Neuronal stem cell (in vitro differentiated cells): Measurements from ENCODE around the gene ARL6IP5.

ENCODE experiments used
- DNase-seq: peaks from one replicate; pipeline ENCODE4 v3.0.0-alpha.2; 2013; ENCODE audit warnings: low spot score
- H2AFZ ChIP-seq: one replicate; pipeline ENCODE4 v1.6.1; 2013; ENCODE audit warnings: mild to moderate bottlenecking, low read length, inconsistent platforms
- H2AK5ac ChIP-seq: 2 replicates; pipeline ENCODE4 v1.6.1; 2013; ENCODE audit warnings: low read depth, mild to moderate bottlenecking, inconsistent platforms, low read length, moderate library complexity, mixed read lengths
- H2BK120ac ChIP-seq: 2 replicates; pipeline ENCODE4 v1.6.1; 2013; ENCODE audit warnings: low read depth, mild to moderate bottlenecking, inconsistent platforms, low read length, moderate library complexity, mixed read lengths
- H2BK12ac ChIP-seq: one replicate; pipeline ENCODE4 v1.6.1; 2013; ENCODE audit warnings: low read length, inconsistent platforms
- H2BK15ac ChIP-seq: 2 replicates; pipeline ENCODE4 v1.6.1; 2013; ENCODE audit warnings: mild to moderate bottlenecking, low read length, inconsistent platforms, mixed read lengths
- H2BK5ac ChIP-seq: one replicate; pipeline ENCODE4 v1.6.1; 2013; ENCODE audit warnings: inconsistent platforms, mild to moderate bottlenecking, low read length, moderate library complexity
- H3K14ac ChIP-seq: one replicate; pipeline ENCODE4 v1.6.1; 2013; ENCODE audit warnings: low read length, inconsistent platforms
- H3K18ac ChIP-seq: 2 replicates; pipeline ENCODE4 v1.6.1; 2013; ENCODE audit warnings: low read length, inconsistent platforms
- H3K23ac ChIP-seq: 2 replicates; pipeline ENCODE4 v1.6.1; 2013; ENCODE audit warnings: low read depth, mild to moderate bottlenecking, mixed read lengths, low read length, inconsistent platforms; ENCODE audit not compliant: poor library complexity
- H3K27ac ChIP-seq: replicated peaks from 3 replicates; pipeline ENCODE4 v1.5.1; 2013; ENCODE audit warnings: low read length, inconsistent platforms
- H3K27me3 ChIP-seq, 3 experiments: 2 replicates each; pipeline ENCODE4 v1.6.1; 2013; ENCODE audit warnings: low read length in 3 of 3, mild to moderate bottlenecking in 2 of 3, inconsistent platforms in 1 of 3, low read depth in 1 of 3, mixed read lengths in 1 of 3, moderate library complexity in 1 of 3; ENCODE audit not compliant: control insufficient read depth in 3 of 3, insufficient read depth in 3 of 3
- H3K36me3 ChIP-seq, 2 donors: replicated peaks in 1 of 2; 2 replicates each; pipeline ENCODE4 v1.6.1; 2013; ENCODE audit warnings: low read length in 2 of 2; ENCODE audit not compliant: control insufficient read depth in 2 of 2, insufficient read depth in 2 of 2
- H3K4ac ChIP-seq: 2 replicates; pipeline ENCODE4 v1.6.1; 2013; ENCODE audit warnings: inconsistent platforms, mild to moderate bottlenecking, low read length, moderate library complexity
- H3K4me1 ChIP-seq, 2 donors: 1 replicate in 1 of 2; 2 replicates in 1 of 2; pipeline ENCODE4 v1.6.1; 2013; ENCODE audit warnings: low read length in 2 of 2, low read depth in 1 of 2; ENCODE audit not compliant: control insufficient read depth in 2 of 2, insufficient read depth in 1 of 2
- H3K4me2 ChIP-seq: one replicate; pipeline ENCODE4 v1.6.1; 2013; ENCODE audit warnings: mild to moderate bottlenecking, low read length, inconsistent platforms; ENCODE audit not compliant: insufficient read depth, poor library complexity, severe bottlenecking
- H3K4me3 ChIP-seq, 2 donors: 2 replicates each; pipeline ENCODE4 v1.5.1; 2013; ENCODE audit warnings: low read length in 2 of 2, mild to moderate bottlenecking in 2 of 2, inconsistent platforms in 1 of 2, moderate library complexity in 1 of 2
- H3K79me1 ChIP-seq: one replicate; pipeline ENCODE4 v1.6.1; 2013; ENCODE audit warnings: low read depth, mild to moderate bottlenecking, inconsistent platforms, low read length, moderate library complexity
- H3K9ac ChIP-seq: one replicate; pipeline ENCODE4 v1.6.1; 2013; ENCODE audit warnings: mild to moderate bottlenecking, low read depth, low read length, inconsistent platforms; ENCODE audit not compliant: poor library complexity
- H3K9me3 ChIP-seq, 2 donors: replicated peaks in 1 of 2; 2 replicates each; pipeline versions ENCODE3 to v1.6.1; 2013; ENCODE audit warnings: low read length in 2 of 2, mild to moderate bottlenecking in 2 of 2, inconsistent platforms in 1 of 2, low read depth in 1 of 2, mixed read lengths in 1 of 2, moderate library complexity in 1 of 2; ENCODE audit not compliant: control insufficient read depth in 2 of 2, insufficient read depth in 1 of 2
- H4K8ac ChIP-seq: one replicate; pipeline ENCODE4 v1.6.1; 2013; ENCODE audit warnings: low read depth, mild to moderate bottlenecking, inconsistent platforms, low read length, moderate library complexity
- H4K91ac ChIP-seq: one replicate; pipeline ENCODE4 v1.6.1; 2013; ENCODE audit warnings: low read length, low read depth, mild to moderate bottlenecking, inconsistent platforms; ENCODE audit not compliant: poor library complexity
- WGBS, 2 donors: extraction: QIAGEN DNeasy Blood & Tissue Kit; methylation state at CpG; one replicate each; pipeline ENCODE4 v1.1.7; 2013; ENCODE audit warnings: missing lambda C conversion rate in 2 of 2, mixed read lengths in 1 of 2; ENCODE audit not compliant: insufficient read length in 2 of 2, insufficient replicate concordance in 1 of 2; ENCODE audit errors: extremely low coverage in 2 of 2; 5-methylcytosine and 5-hydroxymethylcytosine counted together

ARL6IP5 gene

DNA sequence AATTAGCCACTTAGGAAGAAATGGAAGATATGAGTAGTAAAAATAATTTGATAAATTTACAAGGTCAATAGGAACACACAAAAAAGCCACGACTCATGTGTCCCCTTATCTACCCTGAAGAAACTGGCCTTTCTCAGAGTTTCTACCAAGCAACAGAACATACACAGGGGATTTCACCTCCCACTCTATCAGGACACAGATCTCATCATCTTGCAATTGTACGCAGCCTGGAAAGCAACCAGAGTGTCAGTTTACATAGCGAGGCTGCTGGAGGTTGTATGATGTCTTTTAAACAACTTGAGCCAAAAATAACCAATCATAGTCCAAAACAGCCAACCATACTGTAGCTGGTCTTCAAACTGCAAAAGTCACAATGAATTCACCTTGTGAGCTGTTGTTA is 57.4 kb downstream of the ARL6IP5 start:
- H3K4ac ChIP-seq = no peak overlapping the region
- H3K4me2 ChIP-seq = no peak overlapping the region
- peaks cover 7 to 9% of the 10 kb centered on the region in 2 donors for H3K4me1 ChIP-seq
- WGBS, 2 donors = no CpG with 5 or more reads among the region's 3 CpGs
- no peak overlapping the region for H2BK15ac ChIP-seq
- no peak overlapping the region for H3K27ac ChIP-seq
- no peaks in the 10 kb centered on the region for H3K27me3 ChIP-seq
- no peak overlapping the region for H2AFZ ChIP-seq
- no peak overlapping the region for H2BK12ac ChIP-seq
- no peak overlapping the region for H2BK120ac ChIP-seq
- H3K36me3 ChIP-seq = no peaks in the 10 kb centered on the region
- no peak overlapping the region for H4K8ac ChIP-seq
- no peak overlapping the region for H2AK5ac ChIP-seq
- H3K23ac ChIP-seq = no peak overlapping the region
- H3K18ac ChIP-seq = no peak overlapping the region
- H3K9ac ChIP-seq = no peak overlapping the region
- no peak overlapping the region for H4K91ac ChIP-seq
- no peak overlapping the region for H3K14ac ChIP-seq
- DNase-seq = no peak
- no peak overlapping the region for H3K4me3 ChIP-seq
- no peaks in the 10 kb centered on the region for H3K9me3 ChIP-seq
- no peak overlapping the region for H2BK5ac ChIP-seq
- H3K79me1 ChIP-seq = no peaks in the 10 kb centered on the region

DNA sequence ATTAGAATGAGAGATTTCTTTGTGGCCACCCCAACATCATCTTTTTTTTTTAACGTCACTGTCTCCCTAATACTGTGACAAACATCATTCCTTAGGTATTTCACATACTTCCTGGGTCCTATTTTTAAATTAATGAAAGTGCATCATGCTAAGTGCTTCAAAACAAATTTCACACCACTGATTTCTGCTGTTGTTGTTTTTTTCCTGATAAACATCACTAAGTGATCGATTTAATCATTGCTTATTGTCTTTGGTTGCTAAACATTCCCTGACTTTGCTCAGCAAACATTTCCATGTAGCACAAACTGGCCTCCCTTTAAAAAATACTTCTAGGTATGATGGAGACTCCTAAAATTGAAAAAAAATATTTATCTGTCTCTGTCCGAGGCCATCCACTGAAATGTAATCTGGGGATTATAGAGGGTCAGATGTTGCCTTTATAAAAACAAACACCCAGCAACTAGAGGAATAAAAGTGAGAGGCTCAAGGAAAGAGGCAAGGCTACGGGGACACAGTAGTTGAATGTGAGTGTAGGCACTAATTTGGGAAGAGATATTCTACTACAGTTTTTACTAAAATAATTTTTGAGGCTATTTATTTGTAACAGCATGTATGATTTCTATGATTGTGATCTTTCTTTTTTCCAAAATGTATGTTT is 58.2 kb downstream of the ARL6IP5 start:
- no peaks in the 10 kb centered on the region for H3K27me3 ChIP-seq
- no peaks in the 10 kb centered on the region for H3K79me1 ChIP-seq
- peaks cover 7 to 9% of the 10 kb centered on the region in 2 donors for H3K4me1 ChIP-seq
- H3K4ac ChIP-seq = no peak overlapping the region
- H3K4me2 ChIP-seq = no peak overlapping the region
- H4K8ac ChIP-seq = no peak overlapping the region
- WGBS, 2 donors = no CpG with 5 or more reads among the region's 4 CpGs
- no peaks in the 10 kb centered on the region for H3K36me3 ChIP-seq
- H2BK12ac ChIP-seq = no peak overlapping the region
- H2BK120ac ChIP-seq = no peak overlapping the region
- H2BK5ac ChIP-seq = no peak overlapping the region
- no peak overlapping the region for H4K91ac ChIP-seq
- no peak overlapping the region for H2AK5ac ChIP-seq
- DNase-seq = no peak
- no peak overlapping the region for H3K27ac ChIP-seq
- no peak overlapping the region for H3K18ac ChIP-seq
- H3K9me3 ChIP-seq = no peaks in the 10 kb centered on the region
- no peak overlapping the region for H2AFZ ChIP-seq
- H3K14ac ChIP-seq = no peak overlapping the region
- H2BK15ac ChIP-seq = no peak overlapping the region
- H3K9ac ChIP-seq = no peak overlapping the region
- no peak overlapping the region for H3K4me3 ChIP-seq
- H3K23ac ChIP-seq = no peak overlapping the region

DNA sequence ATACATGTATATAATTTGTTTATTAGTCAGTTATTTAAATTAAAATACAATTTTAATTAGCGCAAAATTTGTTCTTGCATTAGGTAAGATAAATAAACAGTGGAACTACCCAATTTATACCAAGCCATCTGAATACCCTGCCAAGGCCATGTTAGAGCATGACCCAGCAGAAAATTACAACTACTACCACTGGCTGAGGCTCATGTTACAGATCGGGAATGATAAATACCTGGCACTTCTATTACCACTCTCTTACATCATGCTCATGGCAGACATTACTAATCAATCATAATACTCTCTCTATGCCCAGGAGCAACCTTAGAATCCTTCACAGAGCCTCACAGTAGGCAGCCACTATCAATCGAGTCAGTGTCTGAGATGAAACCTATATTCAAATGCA is 58.9 kb downstream of the ARL6IP5 start:
- H4K8ac ChIP-seq = no peak overlapping the region
- H3K27me3 ChIP-seq = no peaks in the 10 kb centered on the region
- H4K91ac ChIP-seq = no peak overlapping the region
- no CpG with 5 or more reads among the region's 3 CpGs for WGBS, 2 donors
- no peaks in the 10 kb centered on the region for H3K79me1 ChIP-seq
- no peak overlapping the region for H2AK5ac ChIP-seq
- no peak overlapping the region for H2BK5ac ChIP-seq
- no peak overlapping the region for H2BK15ac ChIP-seq
- H3K27ac ChIP-seq = no peak overlapping the region
- no peaks in the 10 kb centered on the region for H3K36me3 ChIP-seq
- H3K4me1 ChIP-seq = peaks cover 7 to 9% of the 10 kb centered on the region in 2 donors
- H3K23ac ChIP-seq = no peak overlapping the region
- no peak overlapping the region for H3K14ac ChIP-seq
- no peak overlapping the region for H3K4me2 ChIP-seq
- H2BK12ac ChIP-seq = no peak overlapping the region
- no peaks in the 10 kb centered on the region for H3K9me3 ChIP-seq
- no peak overlapping the region for H3K4me3 ChIP-seq
- H2BK120ac ChIP-seq = no peak overlapping the region
- H3K4ac ChIP-seq = no peak overlapping the region
- H3K9ac ChIP-seq = no peak overlapping the region
- no peak overlapping the region for H2AFZ ChIP-seq
- no peak overlapping the region for H3K18ac ChIP-seq
- DNase-seq = no peak

DNA sequence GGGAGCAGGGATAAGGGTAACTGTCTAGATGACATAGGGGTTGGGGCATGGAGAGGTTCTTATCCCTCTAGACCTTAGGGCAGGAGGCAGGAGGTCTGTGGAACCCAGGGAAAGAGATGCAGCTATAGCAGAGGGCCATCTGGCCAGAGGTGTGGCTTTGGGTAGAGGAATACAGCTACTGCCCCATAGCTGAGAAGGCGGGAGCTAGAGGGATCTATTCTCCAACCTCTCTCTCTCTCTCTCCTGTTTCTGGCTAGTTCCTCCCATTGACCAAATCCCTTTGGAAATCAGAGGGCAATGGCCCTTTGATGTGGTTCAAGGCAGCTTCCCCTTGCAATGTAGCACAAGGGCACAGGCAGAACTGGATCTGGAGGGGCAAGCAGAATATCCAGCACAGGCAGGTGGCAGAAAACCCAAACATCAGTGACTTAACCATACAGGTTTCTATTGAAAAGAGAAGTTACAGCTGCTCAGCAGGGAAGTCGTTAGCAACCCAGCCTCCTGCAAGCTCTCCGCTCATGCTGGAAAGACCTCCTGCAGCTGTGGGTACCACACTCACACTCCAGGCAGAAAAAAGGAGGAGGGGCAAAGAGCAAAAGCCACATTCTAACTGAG is 60.0 kb downstream of the ARL6IP5 start:
- Histone ChIP-seq H3K9me3 (no peaks in the 10 kb centered on the region), H3K4me2 (no peak overlapping the region), H3K23ac (no peak overlapping the region), H3K79me1 (no peaks in the 10 kb centered on the region), H3K9ac (no peak overlapping the region), H2AFZ (peak overlapping the region; percentile 43), H2BK120ac (no peak overlapping the region), H2AK5ac (no peak overlapping the region), H4K8ac (no peak overlapping the region), H2BK5ac (no peak overlapping the region), H3K36me3 (no peaks in the 10 kb centered on the region), H4K91ac (no peak overlapping the region), H2BK15ac (no peak overlapping the region), H3K4me1 (peaks cover 7 to 9% of the 10 kb centered on the region in 2 donors), H3K18ac (no peak overlapping the region), H3K27me3 (no peaks in the 10 kb centered on the region), H3K4ac (no peak overlapping the region), H3K14ac (no peak overlapping the region), H3K4me3 (no peak overlapping the region), H3K27ac (peak overlapping the region; percentile 10), H2BK12ac (no peak overlapping the region)
- peak; percentile 27 for DNase-seq
- WGBS, 2 donors = no CpG with 5 or more reads among the region's 3 CpGs
